Keratinocyte (primary cell): Measurements from ENCODE around the gene APBB1. TPM values are rescaled to one million over a fixed set of nuclear protein-coding genes. Genes with fewer than 3 reads are reported as not detected.
A peak's percentile ranks its signal among the peaks of the same experiment; 100 is the strongest.

Experiments
- DNase-seq: peaks from one replicate; pipeline ENCODE4 v3.0.0-alpha.2; 2011; ENCODE audit warnings: low read depth, missing footprints, low spot score
- FAIRE-seq: peaks from 2 replicates; lab custom pipeline; 2011; peaks lifted over from hg19 to GRCh38; lab: Jason Lieb, UNC
- H2AFZ ChIP-seq: 2 replicates; pipeline ENCODE4 v1.6.0; 2012; ENCODE audit warnings: low read length, control low read depth, inconsistent platforms; ENCODE audit not compliant: control insufficient read depth
- H3K27ac ChIP-seq: 2 replicates; pipeline ENCODE4 v1.5.1; 2011; ENCODE audit warnings: low read length; ENCODE audit not compliant: control insufficient read depth, insufficient read depth
- H3K27me3 ChIP-seq: 3 replicates; pipeline ENCODE4 v1.6.0; 2011; ENCODE audit warnings: low read length; ENCODE audit not compliant: control insufficient read depth, insufficient read depth; ENCODE audit errors: extremely low read depth
- H3K36me3 ChIP-seq, 2 experiments: 2 replicates in 1 of 2; 3 replicates in 1 of 2; pipeline ENCODE4 v1.5.1; 2011; ENCODE audit warnings: low read length in 2 of 2, mild to moderate bottlenecking in 1 of 2; ENCODE audit not compliant: control insufficient read depth in 2 of 2, insufficient read depth in 2 of 2; ENCODE audit errors: extremely low read depth in 1 of 2
- H3K4me1 ChIP-seq: 3 replicates; pipeline ENCODE4 v1.5.1; 2011; ENCODE audit warnings: low read length; ENCODE audit not compliant: control insufficient read depth, insufficient read depth; ENCODE audit errors: extremely low read depth
- H3K4me2 ChIP-seq: 3 replicates; pipeline ENCODE4 v1.6.0; 2011; ENCODE audit warnings: low read depth, low read length; ENCODE audit not compliant: control insufficient read depth, insufficient read depth; ENCODE audit errors: extremely low read depth
- H3K4me3 ChIP-seq, 3 experiments: fragments of 200-600 bp in 1 of 3; sonication (generic) in 1 of 3; 2 replicates in 2 of 3; 3 replicates in 1 of 3; pipeline ENCODE4 v1.5.1; 2011 to 2016; ENCODE audit warnings: low read length in 3 of 3, mild to moderate bottlenecking in 3 of 3, control low read depth in 2 of 3, inconsistent platforms in 1 of 3, low read depth in 1 of 3, mixed read lengths in 1 of 3, mixed run types in 1 of 3, moderate library complexity in 1 of 3; ENCODE audit not compliant: control insufficient read depth in 2 of 3, insufficient read depth in 2 of 3; ENCODE audit errors: extremely low read depth in 1 of 3
- H3K79me2 ChIP-seq: 2 replicates; pipeline ENCODE4 v1.6.0; 2012; ENCODE audit warnings: low read length; ENCODE audit not compliant: control insufficient read depth, insufficient read depth
- H3K9ac ChIP-seq: 3 replicates; pipeline ENCODE4 v1.6.0; 2011; ENCODE audit warnings: low read length; ENCODE audit not compliant: control insufficient read depth, insufficient read depth; ENCODE audit errors: extremely low read depth
- H3K9me1 ChIP-seq: 3 replicates; pipeline ENCODE4 v1.6.0; 2011; ENCODE audit warnings: low read length; ENCODE audit not compliant: control insufficient read depth, insufficient read depth; ENCODE audit errors: extremely low read depth
- H3K9me3 ChIP-seq: 2 replicates; pipeline ENCODE4 v1.5.1; 2012; ENCODE audit warnings: low read depth, low read length; ENCODE audit not compliant: control insufficient read depth
- H4K20me1 ChIP-seq: 3 replicates; pipeline ENCODE4 v1.6.0; 2011; ENCODE audit warnings: low read length; ENCODE audit not compliant: control insufficient read depth, insufficient read depth; ENCODE audit errors: extremely low read depth
- CTCF ChIP-seq, 3 experiments: IDR thresholded peaks in 1 of 3; conservative IDR thresholded peaks in 1 of 3; optimal IDR thresholded peaks in 1 of 3; 2 replicates in 2 of 3; 3 replicates in 1 of 3; pipeline versions ENCODE3 to v1.5.1; 2011; ENCODE audit warnings: low read length in 3 of 3, mild to moderate bottlenecking in 3 of 3, moderate library complexity in 2 of 3, control low read depth in 1 of 3, inconsistent platforms in 1 of 3; ENCODE audit not compliant: insufficient read depth in 2 of 3; ENCODE audit errors: extremely low read depth in 1 of 3
- EZH2 ChIP-seq: IDR thresholded peaks from one replicate; pipeline ENCODE4 v1.6.1; 2012; ENCODE audit warnings: inconsistent platforms, mild to moderate bottlenecking, low read length, moderate library complexity
- dilution Hi-C: fragments of 300-500 bp; cut with MboI; formaldehyde crosslinking; loops from one replicate; pipeline ENCODE4 v1.7.0; 2020; ENCODE audit warnings: low sequenced_read_pairs; ENCODE audit not compliant: extremely low pct_ligation_motif_present
- polyA plus RNA-seq, 5 experiments: library from polyadenylated mRNA; depleted of rRNA in 3 of 5; stranded (reverse) in 3 of 5; stranded (forward) in 1 of 5; unstranded in 1 of 5; fragments of >200 nt; gene quantifications; 1 replicate in 1 of 5; 2 replicates in 3 of 5; 3 replicates in 1 of 5; pipeline versions ENCODE4 v1.2.1 to v1.2.3, GENCODE V29; 2011 to 2012; ENCODE audit warnings: missing spikeins in 2 of 5, low read depth in 1 of 5, low replicate concordance in 1 of 5

Gene APBB1
- polyA plus RNA-seq, 1 donor (not counting 4 experiments of a cell fraction or from before 2014, with no cell fraction given) = 3.7 TPM

DNA sequence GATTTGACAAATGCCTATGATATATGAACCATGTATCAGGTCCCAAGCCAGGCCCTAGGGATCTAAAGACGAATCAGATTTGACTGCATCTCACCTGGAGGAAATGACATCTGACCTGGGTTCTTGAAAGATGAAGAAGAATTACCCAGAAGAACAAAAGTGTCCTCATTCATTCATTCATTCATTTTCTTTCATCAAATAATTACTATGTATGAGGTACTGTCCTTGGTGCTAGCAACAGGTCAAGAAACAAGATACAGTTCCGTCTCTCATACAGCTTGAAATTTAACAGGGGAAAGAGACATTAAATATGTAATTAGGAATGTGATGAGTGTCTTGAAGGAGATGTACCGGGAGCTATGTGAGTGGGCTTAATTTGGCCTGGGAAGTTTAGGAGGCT lies 1.8 kb upstream of the APBB1 start:
- Histone ChIP-seq H3K4me3 (no peak overlapping the region), H3K9ac (no peak overlapping the region), H3K9me3 (no peaks in the 10 kb centered on the region), H4K20me1 (no peaks in the 10 kb centered on the region), H3K9me1 (no peaks in the 10 kb centered on the region), H3K27ac (no peak overlapping the region), H3K4me1 (peaks cover 7% of the 10 kb centered on the region), H3K79me2 (no peaks in the 10 kb centered on the region), H3K4me2 (no peak overlapping the region), H3K27me3 (peaks cover 16% of the 10 kb centered on the region), H3K36me3 (no peaks in the 10 kb centered on the region), H2AFZ (no peak overlapping the region)
- FAIRE-seq = no peak
- no peak for TF ChIP-seq EZH2
- no peak for DNase-seq
- dilution Hi-C loops = no loop called here

GRCh38 chr11:6418557-6419008 lies 311 bp downstream of the APBB1 start:
- dilution Hi-C loops = no loop called here
- FAIRE-seq (no peak), DNase-seq (no peak)
- Histone ChIP-seq H3K9ac (peak overlapping the region; percentile 56), H3K9me1 (no peaks in the 10 kb centered on the region), H3K27me3 (peaks cover 14% of the 10 kb centered on the region), H4K20me1 (no peaks in the 10 kb centered on the region), H3K79me2 (no peaks in the 10 kb centered on the region), H3K27ac (no peak overlapping the region), H2AFZ (peak overlapping the region; percentile 40), H3K4me1 (peaks cover 7% of the 10 kb centered on the region), H3K36me3 (no peaks in the 10 kb centered on the region), H3K9me3 (no peaks in the 10 kb centered on the region), H3K4me3 (peak overlapping the region; percentile 56 to 74 (median 68)), H3K4me2 (peak overlapping the region; percentile 90)
- TF ChIP-seq CTCF (optimal IDR thresholded peaks at IDR 0.05 in 1 of 3, IDR thresholded peaks at IDR 0.05 in 1 of 3, conservative IDR thresholded peaks at IDR 0.05 in 1 of 3; ENCODE audit: extremely low read depth in 1 of 3, insufficient read depth in 2 of 3, low read length in 3 of 3) = no peak
- no peak for TF ChIP-seq EZH2
